ENCODE results near the gene STK26.

DNA sequence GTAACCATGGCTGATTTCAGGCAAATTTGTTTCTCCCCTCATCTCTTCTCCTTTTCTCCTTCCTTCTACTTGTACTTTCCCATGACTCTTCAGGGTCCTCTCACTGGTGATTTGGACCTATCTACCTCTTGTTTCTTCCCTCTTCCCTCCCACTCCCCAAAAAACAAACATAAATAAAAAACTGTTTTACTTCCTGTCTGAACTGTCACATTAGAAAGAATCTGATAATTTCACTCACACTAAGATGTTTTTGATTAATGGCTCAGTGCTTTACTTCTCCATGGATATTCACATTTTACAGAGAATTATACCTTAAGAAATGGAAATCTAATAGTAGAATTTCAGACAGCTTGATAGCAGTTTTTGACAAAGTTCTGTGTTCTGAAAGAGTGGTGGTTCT lies 7.2 kb downstream of the STK26 start:
- TF ChIP-seq CTCF (conservative IDR thresholded peaks at IDR 0.05; ENCODE audit: low read depth, low read length): no peak
- no peak for TF ChIP-seq NFE2L2 (IDR thresholded peaks at IDR 0.05; ENCODE audit: low read depth, low read length)
- no peak for TF ChIP-seq MXI1 (IDR thresholded peaks at IDR 0.05; ENCODE audit: borderline replicate concordance, low read depth, low read length)
- TF ChIP-seq BHLHE40 (IDR thresholded peaks at IDR 0.05; ENCODE audit: low read depth, low read length): no peak
- no peak for TF ChIP-seq POLR2A (IDR thresholded peaks at IDR 0.05; ENCODE audit: low read depth, low read length)
- no peak for TF ChIP-seq RAD21 (IDR thresholded peaks at IDR 0.05; ENCODE audit: low read length)
- TF ChIP-seq, protein P1, sequence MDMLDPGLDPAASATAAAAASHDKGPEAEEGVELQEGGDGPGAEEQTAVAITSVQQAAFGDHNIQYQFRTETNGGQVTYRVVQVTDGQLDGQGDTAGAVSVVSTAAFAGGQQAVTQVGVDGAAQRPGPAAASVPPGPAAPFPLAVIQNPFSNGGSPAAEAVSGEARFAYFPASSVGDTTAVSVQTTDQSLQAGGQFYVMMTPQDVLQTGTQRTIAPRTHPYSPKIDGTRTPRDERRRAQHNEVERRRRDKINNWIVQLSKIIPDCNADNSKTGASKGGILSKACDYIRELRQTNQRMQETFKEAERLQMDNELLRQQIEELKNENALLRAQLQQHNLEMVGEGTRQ (IDR thresholded peaks at IDR 0.05; ENCODE audit: low read depth, low read length): no peak
- no peak for TF ChIP-seq RFX5 (IDR thresholded peaks at IDR 0.05; ENCODE audit: low read depth, low read length)
- no peak for TF ChIP-seq MAZ (IDR thresholded peaks at IDR 0.05; ENCODE audit: borderline replicate concordance, low read depth, low read length)
- no peak for TF ChIP-seq SMC3 (IDR thresholded peaks at IDR 0.05; ENCODE audit: low read depth, low read length)
- no peak for TF ChIP-seq RCOR1 (IDR thresholded peaks at IDR 0.05; ENCODE audit: insufficient replicate concordance, low read length)
- no peak for TF ChIP-seq CEBPB (IDR thresholded peaks at IDR 0.05; ENCODE audit: low read depth, low read length)
- no peak for TF ChIP-seq FOS (IDR thresholded peaks at IDR 0.05; ENCODE audit: low read depth, low read length)
